Bronchial epithelial cell (primary cell): Measurements from ENCODE around the gene GALNT15. TPM values are rescaled to one million over a fixed set of nuclear protein-coding genes. Genes with fewer than 3 reads are reported as not detected.
A peak's percentile ranks its signal among the peaks of the same experiment; 100 is the strongest.

Experiments used
- DNase-seq: peaks from one replicate; pipeline ENCODE4 v3.0.0-alpha.2; 2010; ENCODE audit warnings: low read depth
- FAIRE-seq: peaks from 2 replicates; lab custom pipeline; 2011; peaks lifted over from hg19 to GRCh38; lab: Jason Lieb, UNC
- H3K27me3 ChIP-seq: 2 replicates; pipeline ENCODE4 v1.5.1; 2011; ENCODE audit warnings: low read length; ENCODE audit not compliant: control insufficient read depth, insufficient read depth
- H3K36me3 ChIP-seq: 2 replicates; pipeline ENCODE4 v1.5.1; 2011; ENCODE audit warnings: low read length; ENCODE audit not compliant: control insufficient read depth, insufficient read depth
- H3K4me3 ChIP-seq: 2 replicates; pipeline ENCODE4 v1.5.1; 2011; ENCODE audit warnings: mild to moderate bottlenecking, low read depth, low read length, control low read depth
- CTCF ChIP-seq: IDR thresholded peaks from 2 replicates; pipeline ENCODE4 v1.5.1; 2011; ENCODE audit warnings: mild to moderate bottlenecking, moderate library complexity, low read length, control low read depth, inconsistent platforms; ENCODE audit not compliant: insufficient read depth, severe bottlenecking
- total RNA-seq: library from RNA; depleted of rRNA; stranded (reverse); fragments of >200 nt; gene quantifications from 2 replicates; pipeline ENCODE4 v1.2.1, GENCODE V29; 2014

Gene GALNT15
- total RNA-seq, 1 donor from 2014 or later, result 0.53 TPM

DNA sequence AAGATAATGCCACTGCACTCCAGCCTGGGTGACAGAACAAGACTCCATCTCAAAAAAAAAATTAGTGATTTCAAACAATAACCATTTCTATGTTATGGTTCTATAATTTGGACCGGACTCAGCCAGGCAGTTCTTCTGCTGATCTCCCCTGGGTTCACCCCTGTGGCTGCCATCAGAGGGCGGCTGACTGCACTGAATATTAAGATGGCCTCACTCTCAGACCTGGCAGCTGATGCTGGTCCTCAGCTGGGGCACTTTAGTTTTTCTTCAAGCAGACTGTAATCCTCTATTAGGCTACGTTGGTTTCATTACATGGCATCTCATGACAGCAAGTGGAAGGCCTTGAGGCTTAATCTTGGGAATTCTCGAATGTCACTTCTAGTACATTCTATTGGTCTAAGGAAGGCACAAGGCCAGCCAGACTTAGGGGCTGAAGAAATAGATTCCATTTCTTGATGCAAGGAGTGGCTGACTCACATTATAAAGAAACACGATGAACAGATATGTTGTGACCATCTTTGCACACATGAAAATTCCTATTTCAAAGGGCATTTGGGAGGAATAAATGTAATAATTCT, 12.8 kb downstream of the GALNT15 start:
- no peak for DNase-seq

GRCh38 chr3:16188071-16188470, 13.6 kb downstream of the GALNT15 start:
- H3K27me3 ChIP-seq, result no peaks in the 10 kb centered on the region
- no peak overlapping the region for H3K4me3 ChIP-seq
- H3K36me3 ChIP-seq, result no peaks in the 10 kb centered on the region
- DNase-seq (no peak), FAIRE-seq (no peak)
- TF ChIP-seq CTCF, result no peak

More for the DNA sequence above, 12.8 kb downstream of the GALNT15 start:
- Histone ChIP-seq H3K27me3 (no peaks in the 10 kb centered on the region), H3K36me3 (no peaks in the 10 kb centered on the region), H3K4me3 (no peak overlapping the region)
- no peak for FAIRE-seq
- no peak for TF ChIP-seq CTCF

DNA sequence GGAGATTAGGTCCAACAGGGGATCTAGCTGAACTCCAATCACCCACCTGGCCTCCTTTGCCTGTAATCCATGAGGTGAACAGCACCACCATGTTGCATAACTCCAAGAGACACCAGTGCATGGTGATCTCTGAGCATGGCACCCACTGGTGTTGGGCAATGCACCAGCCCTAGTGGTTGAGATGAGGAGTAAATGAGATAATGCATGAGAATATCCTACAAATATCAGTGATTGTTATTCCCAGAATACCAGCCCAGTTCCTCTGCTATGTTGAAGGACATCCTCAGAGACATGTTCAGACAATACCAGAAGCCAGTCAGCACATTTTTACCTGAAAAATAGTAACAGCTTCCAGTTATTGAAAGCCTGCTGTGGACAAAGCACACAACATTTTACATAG, 14.7 kb downstream of the GALNT15 start:
- Histone ChIP-seq H3K27me3 (no peaks in the 10 kb centered on the region), H3K36me3 (no peaks in the 10 kb centered on the region), H3K4me3 (no peak overlapping the region)
- no peak for FAIRE-seq
- DNase-seq, result peak; percentile 72
- TF ChIP-seq CTCF, result no peak

DNA sequence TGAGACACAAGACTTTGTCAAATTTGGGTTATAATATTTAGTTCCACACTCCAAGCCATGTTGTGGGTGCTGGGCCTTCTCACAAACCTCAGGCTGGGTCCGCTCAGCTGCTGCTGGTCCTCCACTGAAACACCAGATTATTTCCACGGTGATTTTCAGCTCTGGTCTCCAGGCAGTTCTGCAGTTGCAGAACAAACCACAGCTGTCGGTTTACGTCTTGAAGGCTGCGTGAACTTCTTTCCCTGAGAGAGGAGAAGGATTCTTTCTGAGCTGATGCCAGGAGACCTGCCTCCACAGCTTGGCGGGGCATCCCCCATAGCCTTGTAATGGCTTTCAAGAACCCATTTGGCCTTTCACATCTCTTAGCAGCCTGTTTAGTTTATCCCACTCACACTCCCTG, 16.2 kb downstream of the GALNT15 start:
- no peak for DNase-seq
- TF ChIP-seq CTCF, result no peak
- no peak for FAIRE-seq
- Histone ChIP-seq H3K4me3 (no peak overlapping the region), H3K36me3 (no peaks in the 10 kb centered on the region), H3K27me3 (no peaks in the 10 kb centered on the region)

DNA sequence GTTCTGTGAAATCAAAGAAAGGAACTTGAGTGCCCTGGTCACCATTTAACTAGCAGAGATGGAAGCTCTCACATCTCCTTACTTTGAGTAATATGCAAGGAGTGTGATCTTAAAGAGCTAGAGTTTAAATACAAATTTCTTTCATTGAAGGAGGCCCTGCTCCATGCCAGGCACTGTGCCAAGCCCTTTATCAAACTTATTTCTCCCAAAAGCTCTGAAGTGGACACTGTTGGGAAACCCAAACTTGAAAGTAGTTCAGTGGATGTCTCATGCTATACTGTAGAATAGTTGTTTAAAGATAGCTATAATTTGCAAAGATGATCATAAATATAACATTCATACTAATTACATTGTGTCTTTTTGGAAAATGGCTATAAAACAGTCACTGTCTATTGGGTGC, 17.1 kb downstream of the GALNT15 start:
- Histone ChIP-seq H3K36me3 (no peaks in the 10 kb centered on the region), H3K4me3 (no peak overlapping the region), H3K27me3 (no peaks in the 10 kb centered on the region)
- TF ChIP-seq CTCF, result no peak
- FAIRE-seq (no peak), DNase-seq (no peak)
